SU-DHL-6 (cell line): ENCODE measurements around the gene U2AF2.
A peak's percentile ranks its signal among the peaks of the same experiment; 100 is the strongest.

Source experiments
- H2AFZ ChIP-seq: fragments of 200-600 bp; sonication (generic); 2 replicates; pipeline ENCODE4 v1.6.1; 2014; ENCODE audit warnings: low read depth, mild to moderate bottlenecking, moderate library complexity, mixed read lengths, antibody characterized with exemption, low read length; ENCODE audit not compliant: severe bottlenecking
- H3F3A ChIP-seq: fragments of 200-600 bp; shearing (Covaris generic); 2 replicates; pipeline ENCODE4 v1.6.0; 2016; ENCODE audit warnings: antibody characterized with exemption, mild to moderate bottlenecking; ENCODE audit not compliant: insufficient read depth
- H3K27ac ChIP-seq: fragments of 200-600 bp; sonication (generic); 2 replicates; pipeline ENCODE4 v1.5.1; 2016; ENCODE audit warnings: low read depth, mild to moderate bottlenecking, low read length, moderate library complexity, mixed read lengths
- H3K27me3 ChIP-seq: fragments of 200-600 bp; sonication (generic), shearing (Covaris generic); 2 replicates; pipeline ENCODE4 v1.6.0; 2014; ENCODE audit warnings: mild to moderate bottlenecking, low read length
- H3K36me3 ChIP-seq: fragments of 200-600 bp; sonication (generic); 2 replicates; pipeline ENCODE4 v1.6.1; 2014; ENCODE audit warnings: mild to moderate bottlenecking, low read length, mixed read lengths
- H3K4me2 ChIP-seq: fragments of 300-600, 200-600 bp; shearing (Covaris generic), sonication (generic); 2 replicates; pipeline ENCODE4 v1.6.0; 2014; ENCODE audit warnings: low read length, low read depth, mild to moderate bottlenecking; ENCODE audit not compliant: poor library complexity, severe bottlenecking
- H3K4me3 ChIP-seq: fragments of 200-600 bp; sonication (generic); 2 replicates; pipeline ENCODE4 v1.5.1; 2014; ENCODE audit warnings: antibody characterized with exemption, low read length, mild to moderate bottlenecking, mixed read lengths; ENCODE audit not compliant: insufficient read depth, poor library complexity, severe bottlenecking
- H3K79me2 ChIP-seq: fragments of 200-600 bp; sonication (generic); 2 replicates; pipeline ENCODE4 v1.6.1; 2014; ENCODE audit warnings: mild to moderate bottlenecking, low read length, moderate library complexity; ENCODE audit not compliant: insufficient read depth
- H3K9ac ChIP-seq: fragments of 200-600 bp; sonication (generic); 2 replicates; pipeline ENCODE4 v1.7.0; 2014; ENCODE audit warnings: mild to moderate bottlenecking, low read length
- H3K9me2 ChIP-seq: fragments of 200-600 bp; sonication (generic); replicated peaks from 2 replicates; pipeline ENCODE4 v1.6.1; 2014; ENCODE audit warnings: low read length; ENCODE audit not compliant: insufficient read depth
- H3K9me3 ChIP-seq: fragments of 200-600 bp; sonication (generic); 2 replicates; pipeline ENCODE4 v1.6.1; 2014; ENCODE audit warnings: low read length, mixed read lengths; ENCODE audit not compliant: insufficient read depth
- H4K20me1 ChIP-seq: fragments of 200-600 bp; sonication (generic); 2 replicates; pipeline ENCODE4 v1.6.1; 2014; ENCODE audit warnings: low read depth, mild to moderate bottlenecking, antibody characterized with exemption, low read length, moderate library complexity, mixed read lengths
- EZH2phosphoT487 ChIP-seq: fragments of 200-600 bp; sonication (generic), shearing (Covaris generic); conservative IDR thresholded peaks from 2 replicates; pipeline ENCODE4 v1.6.1; 2018; ENCODE audit warnings: mild to moderate bottlenecking, antibody characterized with exemption, low read length, moderate library complexity, mixed read lengths
- TF ChIP-seq, protein P1 (sequence below): fragments of 200-600 bp; sonication (generic); IDR thresholded peaks from one replicate; pipeline ENCODE4 v1.5.1; 2017; ENCODE audit warnings: antibody characterized with exemption, mild to moderate bottlenecking, low read length, moderate library complexity; ENCODE audit not compliant: insufficient read depth, poor library complexity, severe bottlenecking

The U2AF2 gene

DNA sequence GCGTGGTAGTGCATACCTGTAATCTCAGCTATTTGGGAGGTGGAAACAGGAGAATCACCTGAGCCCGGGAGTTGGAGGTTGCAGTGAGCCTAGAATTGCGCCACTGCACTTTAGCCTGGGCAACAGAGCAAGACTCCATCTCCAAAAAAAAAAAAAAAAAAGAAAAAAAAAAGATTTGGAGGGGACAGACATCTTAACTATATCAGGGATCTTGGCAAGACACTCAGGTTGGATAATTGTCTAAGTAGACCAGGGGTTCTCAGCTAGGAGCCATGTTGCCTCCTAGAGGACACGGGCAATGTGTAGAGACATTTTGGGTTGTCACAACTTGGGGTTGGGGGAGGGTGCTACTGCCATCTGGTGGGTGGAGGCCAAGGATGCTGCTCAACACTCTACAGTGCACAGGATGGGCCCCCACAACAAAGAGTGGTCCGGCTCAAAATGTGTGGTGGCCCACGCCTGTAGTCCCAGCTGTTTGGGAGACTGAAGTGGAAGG lies 15.9 kb upstream of the U2AF2 start:
- H3K4me3 ChIP-seq, result no peak overlapping the region
- no peaks in the 10 kb centered on the region for H3K9me2 ChIP-seq
- TF ChIP-seq, protein P1, sequence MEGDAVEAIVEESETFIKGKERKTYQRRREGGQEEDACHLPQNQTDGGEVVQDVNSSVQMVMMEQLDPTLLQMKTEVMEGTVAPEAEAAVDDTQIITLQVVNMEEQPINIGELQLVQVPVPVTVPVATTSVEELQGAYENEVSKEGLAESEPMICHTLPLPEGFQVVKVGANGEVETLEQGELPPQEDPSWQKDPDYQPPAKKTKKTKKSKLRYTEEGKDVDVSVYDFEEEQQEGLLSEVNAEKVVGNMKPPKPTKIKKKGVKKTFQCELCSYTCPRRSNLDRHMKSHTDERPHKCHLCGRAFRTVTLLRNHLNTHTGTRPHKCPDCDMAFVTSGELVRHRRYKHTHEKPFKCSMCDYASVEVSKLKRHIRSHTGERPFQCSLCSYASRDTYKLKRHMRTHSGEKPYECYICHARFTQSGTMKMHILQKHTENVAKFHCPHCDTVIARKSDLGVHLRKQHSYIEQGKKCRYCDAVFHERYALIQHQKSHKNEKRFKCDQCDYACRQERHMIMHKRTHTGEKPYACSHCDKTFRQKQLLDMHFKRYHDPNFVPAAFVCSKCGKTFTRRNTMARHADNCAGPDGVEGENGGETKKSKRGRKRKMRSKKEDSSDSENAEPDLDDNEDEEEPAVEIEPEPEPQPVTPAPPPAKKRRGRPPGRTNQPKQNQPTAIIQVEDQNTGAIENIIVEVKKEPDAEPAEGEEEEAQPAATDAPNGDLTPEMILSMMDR, result peak; percentile 75
- no peak for TF ChIP-seq EZH2phosphoT487
- no peak overlapping the region for H2AFZ ChIP-seq
- H4K20me1 ChIP-seq, result no peaks in the 10 kb centered on the region
- no peaks in the 10 kb centered on the region for H3K36me3 ChIP-seq
- peak overlapping the region; percentile 24 for H3K4me2 ChIP-seq
- no peaks in the 10 kb centered on the region for H3K9me3 ChIP-seq
- H3F3A ChIP-seq, result peaks cover 26% of the 10 kb centered on the region
- no peaks in the 10 kb centered on the region for H3K27me3 ChIP-seq
- no peak overlapping the region for H3K9ac ChIP-seq
- peaks cover 29% of the 10 kb centered on the region for H3K79me2 ChIP-seq
- H3K27ac ChIP-seq, result peak overlapping the region; percentile 90; the same call in 1 of the 2 replicates

DNA sequence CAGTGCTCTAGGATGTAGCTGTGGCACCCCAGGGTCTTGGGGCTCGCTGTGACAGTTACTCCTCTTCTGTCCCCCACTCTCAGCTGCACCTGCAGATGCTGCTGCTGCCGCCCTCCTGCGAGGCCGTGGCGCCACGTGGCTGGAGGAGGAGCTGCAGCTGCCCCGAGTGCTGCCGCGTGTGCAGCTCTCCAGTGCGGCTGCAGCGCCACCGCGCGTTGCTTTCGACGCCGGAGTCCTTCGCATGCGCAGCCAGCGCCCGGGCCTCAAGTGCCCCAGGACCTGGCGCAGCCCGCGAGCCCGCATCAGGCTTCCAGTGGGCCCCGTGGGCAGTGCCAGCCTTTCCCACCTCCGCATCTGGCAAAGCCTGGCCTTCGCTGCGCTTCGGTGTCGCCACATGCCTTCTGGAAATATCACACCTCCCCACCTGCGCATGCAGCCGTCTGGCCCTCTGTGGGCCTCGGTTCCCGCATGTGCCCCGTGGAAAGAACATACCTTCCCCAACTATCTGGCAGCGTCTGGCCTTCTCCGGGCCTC lies 14.7 kb upstream of the U2AF2 start:
- Histone ChIP-seq H2AFZ (no peak overlapping the region), H3K4me2 (peak overlapping the region; percentile 71), H3K9me2 (no peaks in the 10 kb centered on the region), H3K27ac (peak overlapping the region; percentile 90), H3F3A (peaks cover 36% of the 10 kb centered on the region), H3K9me3 (no peaks in the 10 kb centered on the region), H3K36me3 (no peaks in the 10 kb centered on the region; the same call in 1 of the 2 replicates), H4K20me1 (no peaks in the 10 kb centered on the region), H3K79me2 (peaks cover 38% of the 10 kb centered on the region), H3K4me3 (peak overlapping the region; percentile 99), H3K9ac (peak overlapping the region; percentile 98), H3K27me3 (no peaks in the 10 kb centered on the region)
- TF ChIP-seq, protein P1, result no peak
- no peak for TF ChIP-seq EZH2phosphoT487

- H3K9me3 ChIP-seq, result no peaks in the 10 kb centered on the region
- H2AFZ ChIP-seq, result peak within 1 kb of the TSS; percentile 8
- H3K27ac ChIP-seq, result peak within 1 kb of the TSS; percentile 90
- peak within 1 kb of the TSS; percentile 71 for H3K4me2 ChIP-seq
- no peaks in the 10 kb centered on the region for H3K9me2 ChIP-seq
- peak within 1 kb of the TSS; percentile 98 for H3K9ac ChIP-seq
- peaks cover 42% of the 10 kb centered on the region for H3F3A ChIP-seq
- no peaks in the 10 kb centered on the region for H4K20me1 ChIP-seq
- TF ChIP-seq, protein P1, result no peak
- TF ChIP-seq EZH2phosphoT487, result no peak
- no peaks in the 10 kb centered on the region; the same call in 1 of the 2 replicates for H3K36me3 ChIP-seq
- H3K4me3 ChIP-seq, result peak within 1 kb of the TSS; percentile 99
- H3K27me3 ChIP-seq, result no peaks in the 10 kb centered on the region
- peaks cover 38% of the 10 kb centered on the region for H3K79me2 ChIP-seq
Observed at GRCh38 chr19:55640577-55641425, 14.0 kb upstream of the U2AF2 start, which contains the start of gene ZNF580. Gene ZNF580, plus strand, starts transcription at chr19:55641002. Its CDS starts 1,507 bp downstream, at chr19:55642509.
